ENCODE measurements around the gene SLC15A3. TPM values are rescaled to one million over a fixed set of nuclear protein-coding genes. Genes with fewer than 3 reads are reported as not detected.

Gene SLC15A3
- total RNA-seq, 4 donors from 2014 or later = 4.0 to 11.5 (median 7.9) TPM

DNA sequence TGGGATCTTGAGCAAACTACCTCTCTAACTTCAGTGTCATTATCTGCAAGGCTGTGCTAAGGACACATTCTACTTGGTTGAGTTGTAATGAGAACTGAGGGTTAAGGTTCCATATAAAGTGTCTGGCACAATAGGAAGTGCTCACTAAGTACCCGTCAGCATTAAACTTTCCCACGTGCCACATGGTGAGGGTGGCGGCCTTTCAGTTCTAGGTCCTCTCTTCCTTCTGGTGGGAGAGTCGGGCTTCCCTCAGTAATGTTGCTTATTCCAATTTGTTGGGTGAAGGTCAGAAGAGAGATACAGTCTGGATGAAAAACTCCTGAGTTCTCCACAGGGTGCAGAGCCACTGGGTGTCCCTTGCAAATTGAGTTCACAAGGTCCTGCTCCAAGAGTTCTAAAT, 14.9 kb upstream of the SLC15A3 start:
- H3K9me3 ChIP-seq = peaks cover 0 to 3% (median 0%) of the 10 kb centered on the region in 3 donors
- H3K36me3 ChIP-seq = no peaks in the 10 kb centered on the region
- 77 to 81% methylated on average over 4 of the region's 4 CpGs for WGBS, 2 donors
- no peaks in the 10 kb centered on the region for H3K27me3 ChIP-seq
- no peak overlapping the region for H3K27ac ChIP-seq
- no peak for DNase-seq
- peaks cover 0 to 8% (median 0%) of the 10 kb centered on the region in 3 donors for H3K4me1 ChIP-seq
- no peak overlapping the region for H3K4me3 ChIP-seq
- TF ChIP-seq, protein P1, sequence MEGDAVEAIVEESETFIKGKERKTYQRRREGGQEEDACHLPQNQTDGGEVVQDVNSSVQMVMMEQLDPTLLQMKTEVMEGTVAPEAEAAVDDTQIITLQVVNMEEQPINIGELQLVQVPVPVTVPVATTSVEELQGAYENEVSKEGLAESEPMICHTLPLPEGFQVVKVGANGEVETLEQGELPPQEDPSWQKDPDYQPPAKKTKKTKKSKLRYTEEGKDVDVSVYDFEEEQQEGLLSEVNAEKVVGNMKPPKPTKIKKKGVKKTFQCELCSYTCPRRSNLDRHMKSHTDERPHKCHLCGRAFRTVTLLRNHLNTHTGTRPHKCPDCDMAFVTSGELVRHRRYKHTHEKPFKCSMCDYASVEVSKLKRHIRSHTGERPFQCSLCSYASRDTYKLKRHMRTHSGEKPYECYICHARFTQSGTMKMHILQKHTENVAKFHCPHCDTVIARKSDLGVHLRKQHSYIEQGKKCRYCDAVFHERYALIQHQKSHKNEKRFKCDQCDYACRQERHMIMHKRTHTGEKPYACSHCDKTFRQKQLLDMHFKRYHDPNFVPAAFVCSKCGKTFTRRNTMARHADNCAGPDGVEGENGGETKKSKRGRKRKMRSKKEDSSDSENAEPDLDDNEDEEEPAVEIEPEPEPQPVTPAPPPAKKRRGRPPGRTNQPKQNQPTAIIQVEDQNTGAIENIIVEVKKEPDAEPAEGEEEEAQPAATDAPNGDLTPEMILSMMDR (IDR thresholded peaks at IDR 0.05) = no peak
- TF ChIP-seq POLR2A (IDR thresholded peaks at IDR 0.05) = no peak
- intact Hi-C loops (cut with DNase I) = no loop called here

DNA sequence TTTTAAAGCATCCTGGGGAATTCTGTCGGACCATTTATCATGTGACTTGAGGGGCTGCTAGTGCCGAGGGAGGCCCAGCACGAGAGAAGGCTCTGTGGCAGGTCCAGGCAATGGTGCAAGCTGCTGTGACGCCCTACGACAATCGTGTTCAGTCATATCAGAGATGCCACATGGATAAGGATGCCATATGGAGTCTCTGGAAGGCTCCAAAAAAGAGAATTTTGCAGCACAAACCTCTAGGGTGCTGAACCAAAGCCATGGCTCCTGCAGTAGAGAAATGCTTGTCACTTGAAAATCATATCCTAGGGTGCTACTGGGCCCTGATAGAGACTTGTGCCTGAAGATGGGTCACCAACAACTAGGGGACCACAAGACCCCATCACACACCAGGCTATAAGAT, 12.8 kb upstream of the SLC15A3 start:
- Histone ChIP-seq H3K9me3 (peaks cover 0 to 3% (median 0%) of the 10 kb centered on the region in 3 donors), H3K36me3 (no peaks in the 10 kb centered on the region), H3K4me1 (no peaks in the 10 kb centered on the region), H3K27me3 (no peaks in the 10 kb centered on the region), H3K4me3 (no peak overlapping the region), H3K27ac (no peak overlapping the region)
- intact Hi-C loops (cut with DNase I) = no loop called here
- DNase-seq = no peak
- TF ChIP-seq, protein P1 (IDR thresholded peaks at IDR 0.05) = no peak
- TF ChIP-seq POLR2A (IDR thresholded peaks at IDR 0.05) = no peak
- 74 to 81% methylated on average over 6 of the region's 6 CpGs for WGBS, 2 donors

DNA sequence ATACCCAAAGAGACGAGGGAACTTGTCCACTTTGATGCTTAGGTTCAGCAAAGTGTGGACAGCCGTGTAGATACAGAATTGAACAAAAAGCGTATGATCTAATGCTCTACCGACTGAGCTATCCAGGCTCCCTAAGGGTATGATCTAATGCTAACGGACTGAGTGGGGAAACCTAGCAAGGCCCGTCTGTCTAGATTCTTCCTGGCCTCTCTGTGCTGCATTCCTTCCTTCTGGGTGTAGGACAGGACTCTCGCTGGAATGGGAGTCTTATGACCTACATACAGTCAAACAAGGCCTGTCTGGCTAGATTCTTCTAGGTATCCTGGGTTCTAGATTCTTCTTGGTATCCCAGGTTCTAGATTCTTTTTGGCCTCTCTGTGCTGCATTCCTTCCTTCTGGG, 8.4 kb upstream of the SLC15A3 start:
- Histone ChIP-seq H3K4me3 (no peak overlapping the region), H3K4me1 (peaks cover 0 to 20% (median 6%) of the 10 kb centered on the region in 3 donors), H3K36me3 (no peaks in the 10 kb centered on the region), H3K9me3 (no peaks in the 10 kb centered on the region), H3K27ac (no peak overlapping the region), H3K27me3 (no peaks in the 10 kb centered on the region)
- DNase-seq = no peak
- TF ChIP-seq, protein P1 (IDR thresholded peaks at IDR 0.05) = no peak
- TF ChIP-seq POLR2A (IDR thresholded peaks at IDR 0.05) = no peak
- intact Hi-C loops (cut with DNase I) = no loop called here
- WGBS, 2 donors = 84 to 89% methylated on average over 6 to 7 of the region's 7 CpGs

DNA sequence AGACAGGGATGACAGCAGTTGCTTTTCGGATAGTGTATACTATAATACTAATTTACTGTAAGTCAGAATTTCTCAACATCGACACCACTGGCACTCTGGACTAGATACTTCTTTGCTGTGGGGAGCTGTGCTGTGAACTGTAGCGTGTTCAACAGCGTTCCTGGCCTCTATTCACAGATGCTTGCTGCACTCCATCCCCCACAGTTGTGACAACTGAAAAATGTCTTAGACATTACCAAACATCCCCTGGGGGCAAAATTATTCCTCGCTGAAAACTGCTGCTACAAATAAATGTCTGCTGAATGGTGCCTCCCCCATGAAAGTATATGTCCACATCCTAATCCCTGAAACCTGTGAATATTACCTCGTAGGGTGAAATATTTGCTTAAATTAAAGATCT, 7.5 kb upstream of the SLC15A3 start:
- H3K36me3 ChIP-seq = no peaks in the 10 kb centered on the region
- intact Hi-C loops (cut with DNase I) = no loop called here
- no peak overlapping the region for H3K4me3 ChIP-seq
- no peak for DNase-seq
- TF ChIP-seq POLR2A (IDR thresholded peaks at IDR 0.05) = no peak
- TF ChIP-seq, protein P1 (IDR thresholded peaks at IDR 0.05) = no peak
- no peak overlapping the region for H3K27ac ChIP-seq
- no peaks in the 10 kb centered on the region for H3K9me3 ChIP-seq
- peaks cover 0 to 20% (median 6%) of the 10 kb centered on the region in 3 donors for H3K4me1 ChIP-seq
- no peaks in the 10 kb centered on the region for H3K27me3 ChIP-seq
- WGBS, 2 donors = 67 to 79% methylated on average over 6 of the region's 6 CpGs

DNA sequence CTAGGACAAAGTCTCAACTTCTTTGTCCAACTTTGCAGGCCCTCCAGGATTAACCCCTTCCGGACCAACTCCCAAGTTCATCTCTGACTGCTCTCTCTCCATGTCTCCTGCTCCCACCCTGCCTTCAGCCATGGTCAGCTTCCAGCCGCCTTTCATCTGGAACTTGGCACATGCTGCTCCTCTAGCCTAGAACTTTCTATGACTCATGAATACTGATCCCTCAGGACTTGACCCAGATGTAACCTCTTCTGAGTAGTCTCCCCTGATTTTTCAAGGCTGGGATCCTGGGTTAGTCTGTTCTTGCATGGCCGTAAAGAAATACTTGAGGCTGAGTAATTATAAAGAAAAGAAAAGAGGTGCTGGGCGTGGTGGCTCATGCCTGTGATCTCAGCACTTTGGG, 5.2 kb upstream of the SLC15A3 start:
- no peaks in the 10 kb centered on the region for H3K27me3 ChIP-seq
- no peak for TF ChIP-seq POLR2A (IDR thresholded peaks at IDR 0.05)
- TF ChIP-seq, protein P1 (IDR thresholded peaks at IDR 0.05) = no peak
- no peak overlapping the region for H3K4me3 ChIP-seq
- intact Hi-C loops (cut with DNase I) = no loop called here
- 60 to 83% methylated on average over 4 of the region's 4 CpGs for WGBS, 2 donors
- no peaks in the 10 kb centered on the region for H3K9me3 ChIP-seq
- H3K4me1 ChIP-seq = peaks cover 0 to 29% (median 9%) of the 10 kb centered on the region in 3 donors
- no peak for DNase-seq
- peak overlapping the region in 1 of 4 donors; percentile 34 for H3K27ac ChIP-seq
- H3K36me3 ChIP-seq = no peaks in the 10 kb centered on the region

All from esophagus squamous epithelium (tissue), 5 donors.